Neural progenitor cell (in vitro differentiated cells): Measurements from ENCODE around the gene KRT77.

ENCODE experiments used
- CTCF ChIP-seq: fragments of 200-600 bp; sonication (generic); IDR thresholded peaks from 2 replicates; pipeline ENCODE4 v1.5.1; 2017; ENCODE audit warnings: antibody characterized with exemption, mild to moderate bottlenecking
- EZH2phosphoT487 ChIP-seq: fragments of 200-600 bp; sonication (generic); IDR thresholded peaks from 2 replicates; pipeline ENCODE4 v1.6.1; 2017; ENCODE audit warnings: antibody characterized with exemption

GRCh38 chr12:52691076-52691840, 12.1 kb downstream of the KRT77 start:
- no peak for TF ChIP-seq CTCF
- TF ChIP-seq EZH2phosphoT487: peak; percentile 38
